H7 (cell line): ENCODE measurements around the gene NSD2. TPM values are rescaled to one million over a fixed set of nuclear protein-coding genes. Genes with fewer than 3 reads are reported as not detected.
"Not testable (repeated sequence)": the region's sequence is repeated elsewhere in the genome, so short reads cannot be mapped to it uniquely, and the experiment has no call there.

Experiments used
- DNase-seq: peaks from one replicate; pipeline ENCODE4 v3.0.0; 2012
- H3K27me3 ChIP-seq: 2 replicates; pipeline ENCODE4 v1.6.0; 2011; ENCODE audit warnings: mild to moderate bottlenecking, low read length; ENCODE audit not compliant: control insufficient read depth, insufficient read depth
- H3K36me3 ChIP-seq: replicated peaks from 2 replicates; pipeline ENCODE4 v1.5.1; 2011; ENCODE audit warnings: low read length; ENCODE audit not compliant: control insufficient read depth, insufficient read depth
- H3K4me3 ChIP-seq: 2 replicates; pipeline ENCODE4 v1.5.1; 2011; ENCODE audit warnings: low read depth, mild to moderate bottlenecking, control low read depth, low read length, moderate library complexity; ENCODE audit not compliant: insufficient read depth
- total RNA-seq: library from RNA; depleted of rRNA; stranded (reverse); fragments of >200 nt; shearing (Covaris generic); gene quantifications from 2 replicates; pipeline ENCODE4 v1.2.3, GENCODE V29; 2014; rRNA removed

The NSD2 gene
- total RNA-seq, 1 experiment from 2014 or later = 89.5 TPM

- H3K27me3 ChIP-seq, H3K4me3 ChIP-seq, H3K36me3 ChIP-seq, DNase-seq: not testable (repeated sequence)
Observed at GRCh38 chr4:2021358-2022018, 150.3 kb downstream of the NSD2 start.

GRCh38 chr4:2024683-2025082 lies 153.5 kb downstream of the NSD2 start:
- H3K36me3 ChIP-seq = no peaks in the 10 kb centered on the region
- no peaks in the 10 kb centered on the region for H3K27me3 ChIP-seq
- DNase-seq = no peak

DNA sequence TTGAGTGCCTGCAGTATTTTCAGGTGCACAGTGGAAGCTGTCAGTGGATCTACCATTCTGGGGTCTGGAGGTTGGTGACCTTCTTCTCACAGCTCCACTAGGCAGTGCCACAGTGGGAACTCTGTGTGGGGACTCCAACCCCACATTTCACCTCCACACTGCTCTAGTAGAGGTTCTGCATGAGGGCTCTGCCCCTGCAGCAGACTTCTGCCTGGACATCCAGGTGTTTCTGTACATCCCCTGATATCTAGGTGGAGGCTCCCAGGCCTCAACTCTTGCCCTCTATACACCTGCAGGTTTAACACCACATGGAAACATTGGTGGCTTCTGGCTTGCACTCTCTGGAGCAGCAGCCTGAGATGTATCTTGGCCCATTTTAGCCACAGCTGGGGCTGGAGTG lies 154.6 kb downstream of the NSD2 start:
- Histone ChIP-seq H3K4me3 (no peak overlapping the region), H3K36me3 (no peaks in the 10 kb centered on the region), H3K27me3 (no peaks in the 10 kb centered on the region)
- DNase-seq = no peak

More at GRCh38 chr4:2024683-2025082, 153.5 kb downstream of the NSD2 start:
- no peak overlapping the region for H3K4me3 ChIP-seq

GRCh38 chr4:2027120-2027519 lies 155.9 kb downstream of the NSD2 start:
- not testable (repeated sequence) for H3K4me3 ChIP-seq, DNase-seq, H3K36me3 ChIP-seq, H3K27me3 ChIP-seq

DNA sequence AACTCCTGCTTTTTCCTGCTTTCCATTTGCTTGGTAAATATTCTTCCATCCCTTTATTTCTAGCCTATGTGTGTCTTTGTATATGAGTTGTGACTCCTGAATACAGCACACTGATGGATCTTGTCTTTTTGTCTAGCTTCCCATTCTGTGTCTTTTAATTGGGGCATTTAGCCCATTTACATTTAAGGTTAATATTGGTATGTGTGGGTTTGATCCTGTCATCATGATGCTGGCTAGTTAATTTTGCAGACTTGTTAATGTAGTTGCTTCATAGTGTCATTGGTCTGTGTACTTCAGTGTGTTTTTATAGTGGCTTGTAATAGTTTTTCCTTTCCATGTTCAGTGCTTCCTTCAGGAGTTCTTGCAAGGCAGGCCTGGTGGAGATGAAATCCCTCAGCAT lies 160.0 kb downstream of the NSD2 start:
- DNase-seq, H3K4me3 ChIP-seq, H3K27me3 ChIP-seq, H3K36me3 ChIP-seq: not testable (repeated sequence)

Other genes with a start within 250 kb of the NSD2 start
- gene FAM53A, start 187.1 kb upstream of the NSD2 start, total RNA-seq = 7.4 and 24.5 TPM in 2 replicates
- gene SLBP, start 159.1 kb upstream of the NSD2 start, total RNA-seq = 75.3 and 82.2 TPM in 2 replicates
- gene TMEM129, start 150.1 kb upstream of the NSD2 start, total RNA-seq = 69.7 and 86.0 TPM in 2 replicates
- gene TACC3, start 149.9 kb upstream of the NSD2 start, total RNA-seq = 54.0 and 69.0 TPM in 2 replicates
- 37.5 and 43.6 TPM in 2 replicates for gene FGFR3, start 78.1 kb upstream of the NSD2 start, total RNA-seq
- gene LETM1, start 15.2 kb upstream of the NSD2 start, total RNA-seq = 68.8 and 80.5 TPM in 2 replicates
- 61.2 and 70.4 TPM in 2 replicates for gene NELFA, start 137.6 kb downstream of the NSD2 start, total RNA-seq
- gene NAT8L, start 187.9 kb downstream of the NSD2 start, total RNA-seq = 4.1 and 5.2 TPM in 2 replicates